Prostate gland (tissue), 2 donors: Measurements from ENCODE around the gene MS4A8. TPM values are rescaled to one million over a fixed set of nuclear protein-coding genes. Genes with fewer than 3 reads are reported as not detected.

Experiments used
- DNase-seq: peaks from one replicate; pipeline ENCODE4 v3.0.0-alpha.2; 2019; ENCODE audit warnings: low spot score
- H3K27ac ChIP-seq, 2 donors: fragments of 200-600 bp; sonication (generic); 2 replicates each; pipeline ENCODE4 v1.5.1; 2017 to 2019
- H3K27me3 ChIP-seq: fragments of 200-600 bp; sonication (generic); replicated peaks from 2 replicates; pipeline ENCODE4 v1.5.1; 2019; ENCODE audit not compliant: insufficient read depth
- H3K36me3 ChIP-seq, 2 donors: fragments of 200-600 bp; sonication (generic); 1 replicate in 1 of 2; 2 replicates in 1 of 2; pipeline versions ENCODE4 v1.5.1 to v1.8.1; 2017 to 2019
- H3K4me1 ChIP-seq: fragments of 200-600 bp; sonication (generic); replicated peaks from 2 replicates; pipeline ENCODE4 v1.5.1; 2019
- H3K4me3 ChIP-seq, 2 donors: fragments of 200-600 bp; sonication (generic); 2 replicates each; pipeline ENCODE4 v1.5.1; 2017 to 2019
- H3K9me3 ChIP-seq: fragments of 200-600 bp; sonication (generic); 2 replicates; pipeline ENCODE4 v1.5.1; 2017
- CTCF ChIP-seq, 4 experiments: fragments of 200-600 bp in 2 of 4; fragments of 450-650 bp in 2 of 4; sonication (generic) in 2 of 4; IDR thresholded peaks; 1 replicate in 3 of 4; 2 replicates in 1 of 4; pipeline ENCODE4 v1.5.1; 2016 to 2019; ENCODE audit warnings: antibody characterized with exemption in 4 of 4, mild to moderate bottlenecking in 2 of 4, moderate library complexity in 2 of 4
- POLR2A ChIP-seq: fragments of 450-650 bp; IDR thresholded peaks from one replicate; pipeline ENCODE4 v1.6.1; 2016; ENCODE audit warnings: antibody characterized with exemption, mild to moderate bottlenecking
- POLR2AphosphoS5 ChIP-seq: sonication (generic); formaldehyde crosslinking; IDR thresholded peaks from one replicate; pipeline ENCODE4 v1.6.1; 2017; ENCODE audit warnings: antibody characterized with exemption
- WGBS: methylation state at CpG from one replicate; pipeline ENCODE4 v1.1.5; 2018; 5-methylcytosine and 5-hydroxymethylcytosine counted together
- intact Hi-C: fragments of 100-400 bp; cut with DNase I; formaldehyde crosslinking; loops from one replicate; pipeline ENCODE4 v1.14.2; 2022
- total RNA-seq, 2 donors: library from RNA; depleted of rRNA; stranded (reverse); fragments of >200 nt; gene quantifications; one replicate each; pipeline ENCODE4 v1.1.0, GENCODE V29; 2016

MS4A8 gene
- total RNA-seq, 2 donors from 2014 or later, result 0.68 to 1.1 TPM

DNA sequence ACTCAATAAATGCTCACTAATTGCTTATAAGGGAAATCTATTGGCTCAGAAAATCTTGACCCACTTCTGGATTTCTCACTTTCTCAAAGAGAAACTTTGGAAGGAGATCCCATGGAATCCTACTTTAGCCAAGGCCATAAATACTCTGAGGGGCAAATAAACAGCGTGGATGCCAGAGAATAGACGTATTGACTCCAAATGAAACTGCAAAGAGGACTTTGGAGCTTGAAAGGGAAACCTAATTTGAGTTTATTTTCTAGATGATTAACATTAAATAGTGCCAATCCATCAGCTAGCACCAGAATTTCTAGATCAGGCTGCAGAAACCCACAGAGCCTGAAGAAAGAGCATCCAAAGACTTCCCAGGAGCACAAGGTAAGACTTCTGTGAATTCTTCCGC, 25.0 kb downstream of the MS4A8 start, which contains the start of gene MS4A18:
TSS of gene MS4A18 (plus strand) at position 301 of the 400 bp plus-strand sequence.
- no peak within 1 kb of the TSS for H3K4me3 ChIP-seq

GRCh38 chr11:60725592-60725991, 26.2 kb downstream of the MS4A8 start:
- Histone ChIP-seq H3K27me3 (no peaks in the 10 kb centered on the region), H3K4me3 (no peak overlapping the region), H3K9me3 (no peaks in the 10 kb centered on the region), H3K36me3 (no peaks in the 10 kb centered on the region), H3K27ac (no peak overlapping the region), H3K4me1 (no peaks in the 10 kb centered on the region)
- DNase-seq, result no peak
- WGBS, result 89% methylated on average over 1 of the region's 1 CpG
- intact Hi-C loops, result no loop called here
- TF ChIP-seq CTCF (IDR thresholded peaks at IDR 0.05) (no peak), POLR2AphosphoS5 (no peak), POLR2A (no peak)

More for the DNA sequence above, 25.0 kb downstream of the MS4A8 start, which contains the start of gene MS4A18:
- no peaks in the 10 kb centered on the region for H3K36me3 ChIP-seq
- DNase-seq, result no peak
- H3K4me1 ChIP-seq, result no peaks in the 10 kb centered on the region
- H3K27me3 ChIP-seq, result no peaks in the 10 kb centered on the region
- H3K9me3 ChIP-seq, result no peaks in the 10 kb centered on the region
- intact Hi-C loops, result no loop called here
- TF ChIP-seq POLR2AphosphoS5 (no peak), POLR2A (no peak), CTCF (IDR thresholded peaks at IDR 0.05) (no peak)
- WGBS, result 81% methylated on average over 3 of the region's 3 CpGs
- no peak within 1 kb of the TSS for H3K27ac ChIP-seq

GRCh38 chr11:60731586-60731985, 32.2 kb downstream of the MS4A8 start:
- intact Hi-C loops, result no loop called here
- no peak for TF ChIP-seq POLR2AphosphoS5
- TF ChIP-seq POLR2A, result no peak
- no peak for TF ChIP-seq CTCF (IDR thresholded peaks at IDR 0.05)
- Histone ChIP-seq H3K27me3 (no peaks in the 10 kb centered on the region), H3K9me3 (no peaks in the 10 kb centered on the region), H3K27ac (no peak overlapping the region), H3K4me3 (no peak overlapping the region), H3K4me1 (no peaks in the 10 kb centered on the region), H3K36me3 (no peaks in the 10 kb centered on the region)
- 68% methylated on average over 8 of the region's 8 CpGs for WGBS
- no peak for DNase-seq

- Histone ChIP-seq H3K4me1 (no peaks in the 10 kb centered on the region), H3K9me3 (no peaks in the 10 kb centered on the region), H3K36me3 (no peaks in the 10 kb centered on the region), H3K27ac (no peak overlapping the region), H3K27me3 (no peaks in the 10 kb centered on the region), H3K4me3 (no peak overlapping the region)
- no peak for DNase-seq
- 80% methylated on average over 4 of the region's 4 CpGs for WGBS
- intact Hi-C loops, result no loop called here
- TF ChIP-seq CTCF (IDR thresholded peaks at IDR 0.05), result no peak
- TF ChIP-seq POLR2AphosphoS5, result no peak
- no peak for TF ChIP-seq POLR2A
Measured at GRCh38 chr11:60734279-60734678, 34.9 kb downstream of the MS4A8 start.

DNA sequence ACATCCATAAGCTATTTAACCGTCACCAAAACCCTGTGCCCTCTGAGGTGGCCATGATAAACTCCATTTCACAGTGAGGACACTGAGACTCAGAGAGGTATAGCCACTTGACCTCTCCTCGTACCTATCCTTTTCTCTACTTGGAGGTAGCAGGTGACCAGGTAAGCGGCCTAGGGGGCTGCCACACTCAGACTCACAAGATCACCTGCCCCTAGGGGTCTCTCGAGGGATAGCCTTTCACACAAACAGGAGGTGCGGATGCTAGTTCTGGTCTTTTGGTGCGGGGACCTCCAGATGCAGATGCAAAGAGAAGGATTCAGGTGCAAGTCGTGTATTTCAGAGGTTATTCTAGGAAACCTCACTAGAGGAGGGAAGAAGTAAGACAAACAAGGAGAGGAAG, 39.7 kb downstream of the MS4A8 start:
- no peak for DNase-seq
- H3K27ac ChIP-seq, result no peak overlapping the region
- H3K4me1 ChIP-seq, result no peaks in the 10 kb centered on the region
- no peaks in the 10 kb centered on the region for H3K27me3 ChIP-seq
- H3K9me3 ChIP-seq, result no peaks in the 10 kb centered on the region
- 77% methylated on average over 7 of the region's 7 CpGs for WGBS
- intact Hi-C loops, result no loop called here
- TF ChIP-seq POLR2AphosphoS5 (no peak), CTCF (IDR thresholded peaks at IDR 0.05) (no peak), POLR2A (no peak)
- H3K36me3 ChIP-seq, result no peaks in the 10 kb centered on the region
- no peak overlapping the region for H3K4me3 ChIP-seq
